ENCODE results near the gene PARK7. TPM values are rescaled to one million over a fixed set of nuclear protein-coding genes. Genes with fewer than 3 reads are reported as not detected.
A peak's percentile ranks its signal among the peaks of the same experiment; 100 is the strongest.

PARK7 gene
- total RNA-seq, 1 experiment from 2014 or later: 370 TPM

GRCh38 chr1:8012955-8013354 is 51.4 kb downstream of the PARK7 start:
- no peak for ATAC-seq
- CTCF ChIA-PET: interaction anchor here (2.1 kb wide), 1 partner anchor 301 kb away, joined by 6 read pairs; no protein-coding TSS in a partner anchor
- Histone ChIP-seq H3K36me3 (ENCODE audit: control insufficient read depth in 1 of 2, insufficient read depth in 2 of 2, low read length in 2 of 2) (peaks cover 52 to 68% of the 10 kb centered on the region in 2 experiments), H3K9me3 (ENCODE audit: control insufficient read depth in 1 of 2, insufficient read depth in 1 of 2, low read depth in 1 of 2, low read length in 2 of 2) (no peaks in the 10 kb centered on the region), H3K4me1 (ENCODE audit: control insufficient read depth in 1 of 2, insufficient read depth in 2 of 2, low read length in 2 of 2) (peaks cover 59 to 92% of the 10 kb centered on the region in 2 experiments), H3K4me2 (ENCODE audit: low read length) (peak overlapping the region; percentile 5; the same call in 1 of the 2 replicates), H3K79me2 (ENCODE audit: insufficient read depth, low read length) (peaks cover 85% of the 10 kb centered on the region), H4K20me1 (ENCODE audit: insufficient read depth) (peaks cover 75% of the 10 kb centered on the region), H3K9me2 (ENCODE audit: insufficient read depth) (no peaks in the 10 kb centered on the region), H3K9ac (ENCODE audit: low read length) (peak overlapping the region; percentile 24; the same call in 1 of the 2 replicates), H2AFZ (ENCODE audit: low read depth, low read length, poor library complexity, severe bottlenecking) (no peak overlapping the region), H3K27ac (ENCODE audit: low read depth, low read length) (peak overlapping the region; percentile 8; the same call in 1 of the 2 replicates), H3K27me3 (ENCODE audit: insufficient read depth, low read length) (no peaks in the 10 kb centered on the region), H3K4me3 (replicated peaks in 1 of 2; ENCODE audit: low read depth in 1 of 2, low read length in 2 of 2) (no peak overlapping the region)
- intact Hi-C loops (cut with micrococcal nuclease): no loop called here
- RAD21 ChIA-PET (ENCODE audit: low non-redundant PET in 1 of 2, low total read pairs in 2 of 2, uncharacterized antibody in 2 of 2, unreplicated experiment in 2 of 2): no interaction called here
- DNase-seq (ENCODE audit: low read depth, low spot score): no peak
- TF ChIP-seq, protein P1, sequence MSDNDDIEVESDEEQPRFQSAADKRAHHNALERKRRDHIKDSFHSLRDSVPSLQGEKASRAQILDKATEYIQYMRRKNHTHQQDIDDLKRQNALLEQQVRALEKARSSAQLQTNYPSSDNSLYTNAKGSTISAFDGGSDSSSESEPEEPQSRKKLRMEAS (IDR thresholded peaks at IDR 0.05): no peak
- TF ChIP-seq POLR2AphosphoS5 (IDR thresholded peaks at IDR 0.05; ENCODE audit: low read depth, low read length): peak; percentile 80
- no TSS peak for BruUV-seq (replicated peaks)
- POLR2A ChIA-PET: no interaction called here

GRCh38 chr1:8013399-8013798 is 51.9 kb downstream of the PARK7 start:
- H3K27ac ChIP-seq (ENCODE audit: low read depth, low read length): peak overlapping the region; percentile 8; the same call in 1 of the 2 replicates
- peaks cover 79% of the 10 kb centered on the region for H4K20me1 ChIP-seq (ENCODE audit: insufficient read depth)
- ChIA-PET CTCF (interaction anchor here (2.1 kb wide), 1 partner anchor 301 kb away, joined by 6 read pairs; no protein-coding TSS in a partner anchor), POLR2A (no interaction called here), RAD21 (ENCODE audit: low non-redundant PET in 1 of 2, low total read pairs in 2 of 2, uncharacterized antibody in 2 of 2, unreplicated experiment in 2 of 2) (no interaction called here)
- peaks cover 52 to 69% of the 10 kb centered on the region in 2 experiments for H3K36me3 ChIP-seq (ENCODE audit: control insufficient read depth in 1 of 2, insufficient read depth in 2 of 2, low read length in 2 of 2)
- DNase-seq (ENCODE audit: low read depth, low spot score): no peak
- no peaks in the 10 kb centered on the region for H3K27me3 ChIP-seq (ENCODE audit: insufficient read depth, low read length)
- peaks cover 64 to 96% of the 10 kb centered on the region in 2 experiments for H3K4me1 ChIP-seq (ENCODE audit: control insufficient read depth in 1 of 2, insufficient read depth in 2 of 2, low read length in 2 of 2)
- peak; percentile 6 for TF ChIP-seq ZBTB33 (IDR thresholded peaks at IDR 0.05; ENCODE audit: extremely low read depth, insufficient replicate concordance, low read length)
- TF ChIP-seq RAD21 (IDR thresholded peaks at IDR 0.05; ENCODE audit: low read depth): no peak
- H3K4me3 ChIP-seq (replicated peaks in 1 of 2; ENCODE audit: low read depth in 1 of 2, low read length in 2 of 2): no peak overlapping the region
- H2AFZ ChIP-seq (ENCODE audit: low read depth, low read length, poor library complexity, severe bottlenecking): no peak overlapping the region
- BruUV-seq (replicated peaks): no TSS peak
- H3K9ac ChIP-seq (ENCODE audit: low read length): no peak overlapping the region
- H3K79me2 ChIP-seq (ENCODE audit: insufficient read depth, low read length): peaks cover 89% of the 10 kb centered on the region
- no peaks in the 10 kb centered on the region for H3K9me2 ChIP-seq (ENCODE audit: insufficient read depth)
- ATAC-seq: no peak
- peak overlapping the region; percentile 5; the same call in 1 of the 2 replicates for H3K4me2 ChIP-seq (ENCODE audit: low read length)
- intact Hi-C loops (cut with micrococcal nuclease): no loop called here
- no peaks in the 10 kb centered on the region for H3K9me3 ChIP-seq (ENCODE audit: control insufficient read depth in 1 of 2, insufficient read depth in 1 of 2, low read depth in 1 of 2, low read length in 2 of 2)
